B cell (primary cell): ENCODE results near the gene SIL1. TPM values are rescaled to one million over a fixed set of nuclear protein-coding genes. Genes with fewer than 3 reads are reported as not detected.

ENCODE experiments used
- ATAC-seq: fragments of 200-7000 bp; cut with Tn5 transposase; one replicate; pipeline ENCODE4 v1.10.0; 2021; ENCODE audit warnings: low read depth, mild to moderate bottlenecking, moderate number of reproducible peaks, moderate library complexity
- CTCF ChIA-PET: fragments of 350-600 bp; sonication (Branson Sonifier 250); formaldehyde crosslinking; loops from one replicate; lab custom pipeline; 2021; ENCODE audit warnings: antibody characterized with exemption, inconsistent platforms; lab: Charles Lee
- POLR2A ChIA-PET: fragments of 350-600 bp; sonication (Branson Sonifier 250); formaldehyde crosslinking; loops from one replicate; lab custom pipeline; 2021; ENCODE audit warnings: antibody characterized with exemption; lab: Charles Lee
- DNase-seq: peaks from one replicate; pipeline ENCODE4 v3.0.0; 2013
- H2AFZ ChIP-seq: 2 replicates; pipeline ENCODE4 v1.6.1; 2012; ENCODE audit warnings: mild to moderate bottlenecking, low read depth, low read length; ENCODE audit not compliant: insufficient read depth, poor library complexity, severe bottlenecking
- H3K27ac ChIP-seq, 2 donors: 1 replicate in 1 of 2; 2 replicates in 1 of 2; pipeline ENCODE4 v1.5.1; 2012 to 2013; ENCODE audit warnings: low read length in 2 of 2, mild to moderate bottlenecking in 2 of 2, moderate library complexity in 1 of 2
- H3K27me3 ChIP-seq, 4 experiments: fragments of 200-600 bp in 1 of 4; sonication (generic) in 1 of 4; replicated peaks in 1 of 4; 1 replicate in 2 of 4; 2 replicates in 2 of 4; pipeline versions ENCODE4 v1.6.1 to v1.7.0; 2013 to 2016; ENCODE audit warnings: low read length in 3 of 4, mild to moderate bottlenecking in 2 of 4, mixed read lengths in 1 of 4, moderate library complexity in 1 of 4; ENCODE audit not compliant: insufficient read depth in 4 of 4, control insufficient read depth in 3 of 4; ENCODE audit errors: control extremely low read depth in 1 of 4
- H3K36me3 ChIP-seq, 2 experiments: replicated peaks in 1 of 2; 1 replicate in 1 of 2; 2 replicates in 1 of 2; pipeline versions ENCODE4 v1.6.1 to v1.7.1; 2013; ENCODE audit warnings: low read length in 1 of 2; ENCODE audit not compliant: insufficient read depth in 2 of 2, control insufficient read depth in 1 of 2; ENCODE audit errors: control extremely low read depth in 1 of 2, extremely low read depth in 1 of 2
- H3K4me1 ChIP-seq, 2 donors: fragments of 200-600 bp in 1 of 2; sonication (generic) in 1 of 2; 1 replicate in 1 of 2; 2 replicates in 1 of 2; pipeline versions ENCODE4 v1.5.1 to v1.6.1; 2013 to 2017; ENCODE audit warnings: low read length in 2 of 2; ENCODE audit not compliant: control insufficient read depth in 2 of 2, insufficient read depth in 2 of 2
- H3K4me2 ChIP-seq: replicated peaks from 2 replicates; pipeline ENCODE3; 2012; ENCODE audit warnings: mild to moderate bottlenecking, low read depth, low read length; ENCODE audit not compliant: poor library complexity, severe bottlenecking
- H3K4me3 ChIP-seq, 5 experiments: fragments of 200-600 bp in 1 of 5; sonication (generic) in 1 of 5; 1 replicate in 3 of 5; 2 replicates in 2 of 5; pipeline versions ENCODE4 v1.5.1 to v1.7.0; 2011 to 2016; ENCODE audit warnings: low read length in 4 of 5, mild to moderate bottlenecking in 4 of 5, low read depth in 2 of 5, control low read depth in 1 of 5, moderate library complexity in 1 of 5; ENCODE audit not compliant: insufficient read depth in 1 of 5; ENCODE audit errors: control extremely low read depth in 1 of 5, extremely low read depth in 1 of 5
- H3K79me2 ChIP-seq: fragments of 200-600 bp; sonication (generic); one replicate; pipeline ENCODE4 v1.6.0; 2016; ENCODE audit warnings: low read length; ENCODE audit not compliant: control insufficient read depth, insufficient read depth
- H3K9ac ChIP-seq: fragments of 200-600 bp; sonication (generic); 2 replicates; pipeline ENCODE4 v1.6.1; 2017; ENCODE audit warnings: mild to moderate bottlenecking, low read length, moderate library complexity
- H3K9me3 ChIP-seq, 3 donors: one replicate each; pipeline versions ENCODE4 v1.6.1 to v1.7.1; 2013; ENCODE audit warnings: low read length in 2 of 3; ENCODE audit not compliant: control insufficient read depth in 2 of 3, insufficient read depth in 1 of 3; ENCODE audit errors: control extremely low read depth in 1 of 3
- H4K20me1 ChIP-seq: 2 replicates; pipeline ENCODE4 v1.6.0; 2012; ENCODE audit warnings: mild to moderate bottlenecking, low read length; ENCODE audit not compliant: insufficient read depth, control insufficient read depth, poor library complexity, severe bottlenecking
- H3K27ac Mint-ChIP-seq: one replicate; pipeline ENCODE4 v1.8.0; 2021; ENCODE audit warnings: mixed read lengths
- H3K27me3 Mint-ChIP-seq: one replicate; pipeline ENCODE4 v1.8.0; 2021; ENCODE audit warnings: mixed read lengths
- H3K4me1 Mint-ChIP-seq: one replicate; pipeline ENCODE4 v1.8.0; 2021; ENCODE audit warnings: mixed read lengths
- H3K4me3 Mint-ChIP-seq: one replicate; pipeline ENCODE4 v1.8.0; 2021; ENCODE audit warnings: mixed read lengths
- H3K9me3 Mint-ChIP-seq: one replicate; pipeline ENCODE4 v1.8.0; 2022; ENCODE audit warnings: mixed read lengths; ENCODE audit not compliant: insufficient read depth
- EZH2 ChIP-seq: IDR thresholded peaks from 2 replicates; pipeline ENCODE4 v1.6.1; 2012; ENCODE audit warnings: borderline replicate concordance, low read depth, mild to moderate bottlenecking, moderate library complexity, low read length; ENCODE audit not compliant: insufficient read depth, poor library complexity, severe bottlenecking
- WGBS: methylation state at CpG from one replicate; pipeline ENCODE4 v1.1.5; 2013; ENCODE audit warnings: missing lambda C conversion rate; ENCODE audit not compliant: insufficient coverage; 5-methylcytosine and 5-hydroxymethylcytosine counted together
- intact Hi-C: fragments of 100-400 bp; cut with micrococcal nuclease; formaldehyde crosslinking; loops from one replicate; pipeline ENCODE4 v1.10.0; 2022
- polyA plus RNA-seq: library from polyadenylated mRNA; depleted of rRNA; stranded (reverse); fragments of >200 nt; gene quantifications from 2 replicates; pipeline ENCODE4 v1.2.3, GENCODE V29; 2012
- total RNA-seq, 2 donors: library from RNA; stranded (reverse); fragments of 120-200 nt in 1 of 2; gene quantifications; 1 replicate in 1 of 2; 2 replicates in 1 of 2; pipeline versions ENCODE4 v1.2.3 to v1.2.4, GENCODE V29; 2013 to 2022
- TF ChIP-seq, protein P1 (sequence below): fragments of 200-600 bp; IDR thresholded peaks from one replicate; pipeline ENCODE4 v1.8.0; 2022; ENCODE audit warnings: antibody characterized with exemption, mild to moderate bottlenecking

The SIL1 gene
- total and polyA plus RNA-seq, 2 donors (not counting 1 experiment from before 2014, with no cell fraction given): 16.9 to 19.8 TPM

- Histone ChIP-seq H3K27ac (no peak overlapping the region), H3K36me3 (no peaks in the 10 kb centered on the region), H3K79me2 (no peaks in the 10 kb centered on the region), H3K27me3 (no peaks in the 10 kb centered on the region), H3K9me3 (no peaks in the 10 kb centered on the region), H4K20me1 (no peaks in the 10 kb centered on the region), H3K4me3 (no peak overlapping the region), H3K9ac (no peak overlapping the region), H3K4me2 (no peak overlapping the region), H3K4me1 (peaks cover 4% of the 10 kb centered on the region in 2 donors), H2AFZ (no peak overlapping the region)
- ATAC-seq (no peak), DNase-seq (no peak)
- Mint-ChIP-seq H3K4me3 (no peak overlapping the region), H3K27me3 (no peaks in the 10 kb centered on the region), H3K4me1 (peaks cover 10% of the 10 kb centered on the region), H3K9me3 (no peaks in the 10 kb centered on the region), H3K27ac (no peak overlapping the region)
- POLR2A ChIA-PET: no interaction called here
- intact Hi-C loops: no loop called here
- TF ChIP-seq, protein P1, sequence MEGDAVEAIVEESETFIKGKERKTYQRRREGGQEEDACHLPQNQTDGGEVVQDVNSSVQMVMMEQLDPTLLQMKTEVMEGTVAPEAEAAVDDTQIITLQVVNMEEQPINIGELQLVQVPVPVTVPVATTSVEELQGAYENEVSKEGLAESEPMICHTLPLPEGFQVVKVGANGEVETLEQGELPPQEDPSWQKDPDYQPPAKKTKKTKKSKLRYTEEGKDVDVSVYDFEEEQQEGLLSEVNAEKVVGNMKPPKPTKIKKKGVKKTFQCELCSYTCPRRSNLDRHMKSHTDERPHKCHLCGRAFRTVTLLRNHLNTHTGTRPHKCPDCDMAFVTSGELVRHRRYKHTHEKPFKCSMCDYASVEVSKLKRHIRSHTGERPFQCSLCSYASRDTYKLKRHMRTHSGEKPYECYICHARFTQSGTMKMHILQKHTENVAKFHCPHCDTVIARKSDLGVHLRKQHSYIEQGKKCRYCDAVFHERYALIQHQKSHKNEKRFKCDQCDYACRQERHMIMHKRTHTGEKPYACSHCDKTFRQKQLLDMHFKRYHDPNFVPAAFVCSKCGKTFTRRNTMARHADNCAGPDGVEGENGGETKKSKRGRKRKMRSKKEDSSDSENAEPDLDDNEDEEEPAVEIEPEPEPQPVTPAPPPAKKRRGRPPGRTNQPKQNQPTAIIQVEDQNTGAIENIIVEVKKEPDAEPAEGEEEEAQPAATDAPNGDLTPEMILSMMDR: no peak
- no peak for TF ChIP-seq EZH2
- CTCF ChIA-PET: no interaction called here
Observed at GRCh38 chr5:139065306-139065705, 132.9 kb downstream of the SIL1 start.

- Histone ChIP-seq H3K9me3 (no peaks in the 10 kb centered on the region), H3K9ac (no peak overlapping the region), H3K27me3 (no peaks in the 10 kb centered on the region), H3K27ac (no peak overlapping the region), H3K4me1 (peaks cover 4% of the 10 kb centered on the region in 2 donors), H3K4me2 (no peak overlapping the region), H3K79me2 (no peaks in the 10 kb centered on the region), H3K36me3 (no peaks in the 10 kb centered on the region), H2AFZ (no peak overlapping the region), H4K20me1 (no peaks in the 10 kb centered on the region), H3K4me3 (no peak overlapping the region)
- TF ChIP-seq, protein P1: no peak
- no peak for TF ChIP-seq EZH2
- DNase-seq: no peak
- 100% methylated on average over 1 of the region's 2 CpGs for WGBS
- no peak for ATAC-seq
- H3K27ac Mint-ChIP-seq: no peak overlapping the region
- no peaks in the 10 kb centered on the region for H3K27me3 Mint-ChIP-seq
- no peaks in the 10 kb centered on the region for H3K9me3 Mint-ChIP-seq
- ChIA-PET CTCF (no interaction called here), POLR2A (no interaction called here)
- peaks cover 10% of the 10 kb centered on the region for H3K4me1 Mint-ChIP-seq
- H3K4me3 Mint-ChIP-seq: no peak overlapping the region
- intact Hi-C loops: no loop called here
Observed at GRCh38 chr5:139064613-139065012, 133.6 kb downstream of the SIL1 start.
